NCI-H82 treated with DMSO at 0.1 percent for 48 hours (cell line): ENCODE measurements around the gene CALHM6.

Source experiments
- DNase-seq: peaks from one replicate; lab custom pipeline; 2025; ENCODE audit not compliant: unreplicated experiment; lab: John Stamatoyannopoulos, UW

Gene CALHM6

GRCh38 chr6:116461331-116461931 lies at the start of gene CALHM6:
Gene CALHM6, plus strand, starts transcription at chr6:116461375. Its CDS starts 555 bp downstream, at chr6:116461930.
- DNase-seq, result no peak

- DNase-seq, result no peak
Observed at GRCh38 chr6:116412270-116412669, 48.9 kb upstream of the CALHM6 start.

- no peak for DNase-seq
Observed at GRCh38 chr6:116413357-116413756, 47.8 kb upstream of the CALHM6 start.

- no peak for DNase-seq
Observed at GRCh38 chr6:116417661-116418060, 43.5 kb upstream of the CALHM6 start.

GRCh38 chr6:116419069-116419786 lies 41.9 kb upstream of the CALHM6 start:
- DNase-seq, result no peak

- no peak for DNase-seq
Observed at GRCh38 chr6:116420341-116420740, 40.8 kb upstream of the CALHM6 start.

- no peak for DNase-seq
Observed at GRCh38 chr6:116422238-116422637, 38.9 kb upstream of the CALHM6 start.

- no peak for DNase-seq
Observed at GRCh38 chr6:116424001-116424400, 37.2 kb upstream of the CALHM6 start.

GRCh38 chr6:116426551-116426950 lies 34.6 kb upstream of the CALHM6 start:
- DNase-seq, result no peak

- DNase-seq, result no peak
Observed at GRCh38 chr6:116429111-116429510, 32.1 kb upstream of the CALHM6 start.

GRCh38 chr6:116430860-116431259 lies 30.3 kb upstream of the CALHM6 start:
- DNase-seq, result no peak

GRCh38 chr6:116431964-116432595 lies 29.1 kb upstream of the CALHM6 start:
- DNase-seq, result no peak

GRCh38 chr6:116433206-116433712 lies 27.9 kb upstream of the CALHM6 start:
- no peak for DNase-seq

GRCh38 chr6:116434056-116434725 lies 27.0 kb upstream of the CALHM6 start:
- no peak for DNase-seq

- DNase-seq, result no peak
Observed at GRCh38 chr6:116436586-116436985, 24.6 kb upstream of the CALHM6 start.

GRCh38 chr6:116437656-116438055 lies 23.5 kb upstream of the CALHM6 start:
- no peak for DNase-seq

GRCh38 chr6:116438590-116439448 lies 22.4 kb upstream of the CALHM6 start:
- DNase-seq, result no peak

GRCh38 chr6:116439522-116440051 lies 21.6 kb upstream of the CALHM6 start:
- no peak for DNase-seq

- DNase-seq, result no peak
Observed at GRCh38 chr6:116443105-116443504, 18.1 kb upstream of the CALHM6 start.

GRCh38 chr6:116444092-116444491 lies 17.1 kb upstream of the CALHM6 start:
- DNase-seq, result no peak
